Activated T-cell treated with anti-CD3 and anti-CD28 coated beads, Interleukin-2, amount 50 U/mL, for 4 hours (primary cell): ENCODE results near the gene SEC61B. TPM values are rescaled to one million over a fixed set of nuclear protein-coding genes. Genes with fewer than 3 reads are reported as not detected.

ENCODE experiments used
- ATAC-seq, 2 donors: fragments of 200-7000 bp; cut with Tn5 transposase; one replicate each; pipeline ENCODE4 v1.10.0; 2021
- DNase-seq: peaks from one replicate; pipeline ENCODE4 v3.0.0-alpha.2; 2020
- H3K27me3 Mint-ChIP-seq: one replicate; pipeline ENCODE4 v1.8.0; 2021; ENCODE audit warnings: low read depth, mixed read lengths
- H3K36me3 Mint-ChIP-seq: one replicate; pipeline ENCODE4 v1.8.0; 2022; ENCODE audit warnings: mixed read lengths; ENCODE audit not compliant: insufficient read depth
- H3K4me1 Mint-ChIP-seq: one replicate; pipeline ENCODE4 v1.8.0; 2021; ENCODE audit warnings: low read depth, mixed read lengths
- H3K4me3 Mint-ChIP-seq: one replicate; pipeline ENCODE4 v1.8.0; 2021; ENCODE audit warnings: mild to moderate bottlenecking, moderate library complexity, mixed read lengths
- H3K9me3 Mint-ChIP-seq: one replicate; pipeline ENCODE4 v1.8.0; 2021; ENCODE audit warnings: mixed read lengths
- total RNA-seq, 3 donors: library from RNA; stranded (reverse); gene quantifications; one replicate each; pipeline ENCODE4 v1.2.1, GENCODE V29; 2021

The SEC61B gene
- total RNA-seq, 3 donors from 2014 or later, result 220 to 246 (median 233) TPM

DNA sequence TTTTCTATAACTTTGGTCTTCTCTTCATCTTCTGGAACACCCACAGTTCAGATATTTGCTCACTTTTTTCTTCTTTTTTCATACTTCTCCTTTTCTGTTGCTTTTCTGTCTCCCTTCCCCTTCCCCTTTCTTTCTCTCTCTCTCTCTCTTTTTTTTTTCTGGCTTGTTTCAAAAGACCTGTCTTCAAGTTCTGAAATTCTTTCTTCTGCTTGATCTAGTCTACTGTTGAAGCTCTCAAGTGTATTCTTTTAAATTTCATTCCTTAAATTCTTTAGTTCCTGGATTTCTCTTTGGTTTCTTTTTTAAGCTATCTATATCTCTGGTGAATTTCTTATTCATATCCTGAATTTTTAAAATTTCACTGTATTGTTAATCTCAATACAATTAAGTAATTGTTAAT lies 11.5 kb upstream of the SEC61B start:
- DNase-seq (no peak), ATAC-seq (no peak)
- peaks cover 2% of the 10 kb centered on the region for H3K4me1 Mint-ChIP-seq
- H3K4me3 Mint-ChIP-seq, result no peak overlapping the region
- H3K27me3 Mint-ChIP-seq, result no peaks in the 10 kb centered on the region
- H3K36me3 Mint-ChIP-seq, result peaks cover 17% of the 10 kb centered on the region
- peaks cover 47% of the 10 kb centered on the region for H3K9me3 Mint-ChIP-seq

GRCh38 chr9:99211746-99212145 lies 10.3 kb upstream of the SEC61B start:
- no peak for ATAC-seq
- Mint-ChIP-seq H3K4me3 (no peak overlapping the region), H3K27me3 (no peaks in the 10 kb centered on the region), H3K9me3 (peaks cover 38% of the 10 kb centered on the region), H3K36me3 (peaks cover 25% of the 10 kb centered on the region), H3K4me1 (peaks cover 2% of the 10 kb centered on the region)
- no peak for DNase-seq

GRCh38 chr9:99213197-99213596 lies 8.9 kb upstream of the SEC61B start:
- Mint-ChIP-seq H3K27me3 (no peaks in the 10 kb centered on the region), H3K4me1 (peaks cover 9% of the 10 kb centered on the region), H3K4me3 (no peak overlapping the region), H3K9me3 (peaks cover 25% of the 10 kb centered on the region), H3K36me3 (peaks cover 36% of the 10 kb centered on the region)
- no peak for ATAC-seq
- DNase-seq, result no peak

DNA sequence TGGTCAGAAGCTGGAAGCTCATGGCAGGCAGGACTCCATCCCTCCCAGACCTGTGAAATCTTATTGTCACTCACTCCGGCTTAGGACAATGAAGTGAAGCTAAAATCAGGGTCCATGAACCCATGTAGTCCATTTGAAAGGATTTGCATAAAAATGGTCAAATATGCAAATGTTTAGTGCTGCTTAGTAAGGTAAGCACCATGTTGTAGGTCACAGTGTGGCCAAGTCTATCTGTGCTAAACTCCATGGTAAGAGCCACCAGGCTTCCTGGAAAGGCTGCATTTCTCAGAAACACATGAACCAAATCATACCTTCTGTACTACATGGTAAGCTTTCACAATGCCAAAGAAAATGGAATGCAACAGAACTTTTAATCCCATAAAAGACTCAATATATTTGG lies 6.0 kb upstream of the SEC61B start:
- DNase-seq, result no peak
- Mint-ChIP-seq H3K36me3 (peaks cover 45% of the 10 kb centered on the region), H3K4me3 (no peak overlapping the region)

DNA sequence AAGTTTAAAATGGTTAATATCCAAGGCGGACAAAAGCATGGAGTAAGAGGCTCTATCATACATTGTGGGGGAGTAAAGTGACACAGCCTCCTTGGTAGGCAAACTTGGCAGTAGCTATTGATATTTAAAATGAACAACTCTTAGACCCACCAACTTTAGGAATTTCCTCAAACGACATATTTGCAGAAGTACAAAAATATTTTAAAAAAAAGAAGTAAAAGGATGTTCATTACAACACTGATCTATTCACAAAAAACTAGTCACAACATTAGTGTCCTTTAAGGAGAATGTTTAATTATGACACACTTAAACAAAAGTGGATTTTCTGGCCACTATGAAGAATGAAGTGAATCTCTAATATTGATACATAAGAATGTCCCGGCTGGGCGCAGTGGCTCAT lies 2.1 kb upstream of the SEC61B start:
- ATAC-seq (no peak), DNase-seq (no peak)
- Mint-ChIP-seq H3K27me3 (no peaks in the 10 kb centered on the region), H3K4me1 (peaks cover 57% of the 10 kb centered on the region), H3K36me3 (peaks cover 49% of the 10 kb centered on the region), H3K9me3 (no peaks in the 10 kb centered on the region), H3K4me3 (peak overlapping the region; percentile 95)

More for the DNA sequence above, 6.0 kb upstream of the SEC61B start:
- Mint-ChIP-seq H3K27me3 (no peaks in the 10 kb centered on the region), H3K4me1 (peaks cover 30% of the 10 kb centered on the region), H3K9me3 (peaks cover 4% of the 10 kb centered on the region)
- ATAC-seq, result no peak

GRCh38 chr9:99221266-99221620 lies 839 bp upstream of the SEC61B start:
- peak overlapping the region; percentile 95 for H3K4me3 Mint-ChIP-seq
- H3K9me3 Mint-ChIP-seq, result no peaks in the 10 kb centered on the region
- DNase-seq (no peak), ATAC-seq (no peak)
- H3K36me3 Mint-ChIP-seq, result peaks cover 40% of the 10 kb centered on the region
- H3K27me3 Mint-ChIP-seq, result no peaks in the 10 kb centered on the region
- H3K4me1 Mint-ChIP-seq, result peaks cover 67% of the 10 kb centered on the region

DNA sequence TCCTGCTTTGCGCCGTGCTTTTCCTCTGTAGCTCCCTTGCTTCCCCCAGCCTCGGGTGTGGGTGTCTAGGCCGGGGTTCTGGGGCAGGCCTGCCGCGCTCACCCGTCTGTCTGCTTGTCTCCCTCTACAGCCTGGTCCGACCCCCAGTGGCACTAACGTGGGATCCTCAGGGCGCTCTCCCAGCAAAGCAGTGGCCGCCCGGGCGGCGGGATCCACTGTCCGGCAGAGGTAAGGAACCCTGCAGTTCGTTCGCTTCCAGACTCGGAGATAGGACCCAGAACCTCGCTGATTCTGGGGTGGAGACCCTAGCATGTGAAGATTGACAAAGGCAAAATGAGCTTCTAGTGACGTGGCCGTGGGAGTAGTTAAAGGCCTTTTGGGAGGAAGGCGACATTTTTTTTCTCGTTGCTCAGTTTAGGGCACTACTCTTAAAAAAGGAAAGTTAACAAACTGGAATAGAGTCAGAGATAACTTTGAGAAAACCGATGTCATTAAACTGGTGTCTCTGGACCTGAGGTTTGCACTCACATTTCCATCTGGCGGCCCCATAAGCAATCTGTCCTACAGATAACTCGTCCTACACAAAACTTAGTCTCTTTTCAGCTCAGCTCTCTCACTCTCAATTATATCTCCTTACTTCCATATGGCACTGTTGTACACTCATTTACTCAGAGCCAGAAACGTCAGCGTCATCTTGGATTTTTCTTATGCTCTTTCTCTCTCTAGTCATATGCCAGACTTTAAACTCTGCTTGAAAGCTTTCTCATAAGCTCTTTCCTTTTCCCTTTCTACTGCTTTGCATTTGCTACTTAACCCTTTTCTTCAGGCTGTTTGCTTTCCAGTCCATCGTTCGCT lies 561 bp downstream of the SEC61B start:
- peaks cover 70% of the 10 kb centered on the region for H3K4me1 Mint-ChIP-seq
- peaks cover 39% of the 10 kb centered on the region for H3K36me3 Mint-ChIP-seq
- peak in 1 of 2 donors; percentile 44 for ATAC-seq
- DNase-seq, result no peak
- no peaks in the 10 kb centered on the region for H3K27me3 Mint-ChIP-seq
- H3K9me3 Mint-ChIP-seq, result no peaks in the 10 kb centered on the region
- H3K4me3 Mint-ChIP-seq, result peak overlapping the region; percentile 95

DNA sequence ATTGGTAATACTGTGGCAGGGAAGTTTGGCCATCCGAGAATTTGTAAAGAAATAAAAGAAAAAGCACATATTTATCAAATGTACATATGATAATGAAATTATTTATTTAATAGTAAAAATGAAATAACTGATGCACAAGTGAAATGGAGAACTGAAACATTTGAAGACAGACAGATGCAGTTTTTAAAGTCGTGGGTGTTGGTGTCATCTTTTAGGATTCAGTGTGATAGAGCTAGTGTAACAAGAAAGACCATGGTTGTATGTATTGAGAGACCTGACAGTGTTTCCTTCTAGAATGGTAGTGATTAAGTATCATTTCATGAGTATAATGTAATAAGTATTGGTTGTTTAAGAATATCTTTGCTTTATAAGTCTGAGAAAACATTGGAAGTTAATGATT lies 2.4 kb downstream of the SEC61B start:
- no peaks in the 10 kb centered on the region for H3K9me3 Mint-ChIP-seq
- H3K27me3 Mint-ChIP-seq, result no peaks in the 10 kb centered on the region
- H3K4me3 Mint-ChIP-seq, result peak overlapping the region; percentile 95
- DNase-seq (no peak), ATAC-seq (no peak)
- peaks cover 59% of the 10 kb centered on the region for H3K4me1 Mint-ChIP-seq
- peaks cover 37% of the 10 kb centered on the region for H3K36me3 Mint-ChIP-seq

- Mint-ChIP-seq H3K4me3 (no peak overlapping the region), H3K9me3 (no peaks in the 10 kb centered on the region), H3K36me3 (peaks cover 42% of the 10 kb centered on the region), H3K27me3 (no peaks in the 10 kb centered on the region), H3K4me1 (peaks cover 46% of the 10 kb centered on the region)
- no peak for DNase-seq
- ATAC-seq, result no peak
Measured at GRCh38 chr9:99226054-99226453, 4.0 kb downstream of the SEC61B start.

GRCh38 chr9:99230206-99230605 lies 8.1 kb downstream of the SEC61B start:
- no peaks in the 10 kb centered on the region for H3K9me3 Mint-ChIP-seq
- H3K4me3 Mint-ChIP-seq, result no peak overlapping the region
- no peak for DNase-seq
- H3K36me3 Mint-ChIP-seq, result peaks cover 44% of the 10 kb centered on the region
- no peak for ATAC-seq
- peaks cover 20% of the 10 kb centered on the region for H3K4me1 Mint-ChIP-seq
- no peaks in the 10 kb centered on the region for H3K27me3 Mint-ChIP-seq

GRCh38 chr9:99231711-99232110 lies 9.6 kb downstream of the SEC61B start:
- peaks cover 43% of the 10 kb centered on the region for H3K36me3 Mint-ChIP-seq
- no peak overlapping the region for H3K4me3 Mint-ChIP-seq
- no peaks in the 10 kb centered on the region for H3K27me3 Mint-ChIP-seq
- ATAC-seq (peak; percentile 46 to 50), DNase-seq (no peak)
- no peaks in the 10 kb centered on the region for H3K9me3 Mint-ChIP-seq
- peaks cover 11% of the 10 kb centered on the region for H3K4me1 Mint-ChIP-seq

GRCh38 chr9:99234618-99235017 lies 12.5 kb downstream of the SEC61B start:
- peaks cover 40% of the 10 kb centered on the region for H3K36me3 Mint-ChIP-seq
- no peak for ATAC-seq
- no peak overlapping the region for H3K4me3 Mint-ChIP-seq
- no peaks in the 10 kb centered on the region for H3K9me3 Mint-ChIP-seq
- no peaks in the 10 kb centered on the region for H3K27me3 Mint-ChIP-seq
- H3K4me1 Mint-ChIP-seq, result peaks cover 10% of the 10 kb centered on the region
- DNase-seq, result no peak

- ATAC-seq, result no peak
- H3K4me3 Mint-ChIP-seq, result no peak overlapping the region
- no peaks in the 10 kb centered on the region for H3K9me3 Mint-ChIP-seq
- no peak for DNase-seq
- peaks cover 10% of the 10 kb centered on the region for H3K4me1 Mint-ChIP-seq
- peaks cover 45% of the 10 kb centered on the region for H3K36me3 Mint-ChIP-seq
- H3K27me3 Mint-ChIP-seq, result no peaks in the 10 kb centered on the region
Measured at GRCh38 chr9:99235069-99235468, 13.0 kb downstream of the SEC61B start.

- Mint-ChIP-seq H3K4me1 (peaks cover 10% of the 10 kb centered on the region), H3K36me3 (peaks cover 41% of the 10 kb centered on the region), H3K27me3 (no peaks in the 10 kb centered on the region), H3K9me3 (no peaks in the 10 kb centered on the region), H3K4me3 (no peak overlapping the region)
- peak; percentile 73 to 75 for ATAC-seq
- DNase-seq, result no peak
Measured at GRCh38 chr9:99235926-99236634, 14.0 kb downstream of the SEC61B start.

DNA sequence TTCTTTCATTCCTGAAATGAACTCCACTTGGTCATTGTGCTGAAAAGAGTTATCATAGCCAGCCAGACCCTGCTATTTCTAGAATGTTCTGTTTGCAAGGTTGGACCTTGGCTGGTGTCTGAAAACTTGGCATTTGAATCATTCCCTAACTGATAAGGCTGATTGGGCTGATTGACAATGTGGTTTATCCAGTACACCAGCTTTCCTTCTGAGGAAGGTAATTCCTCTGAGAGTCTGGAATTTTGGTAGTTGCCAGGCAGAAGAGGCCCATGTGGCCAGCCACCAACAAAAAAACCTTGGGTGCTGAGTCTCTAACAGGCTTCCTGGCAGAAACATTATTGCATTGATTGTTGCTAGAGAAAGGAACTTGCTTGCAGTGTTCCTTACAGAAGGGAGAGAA lies 15.3 kb downstream of the SEC61B start:
- DNase-seq (no peak), ATAC-seq (no peak)
- H3K9me3 Mint-ChIP-seq, result no peaks in the 10 kb centered on the region
- H3K36me3 Mint-ChIP-seq, result peaks cover 36% of the 10 kb centered on the region
- H3K4me3 Mint-ChIP-seq, result no peak overlapping the region
- H3K4me1 Mint-ChIP-seq, result peaks cover 10% of the 10 kb centered on the region
- H3K27me3 Mint-ChIP-seq, result no peaks in the 10 kb centered on the region
